BJ (cell line): ENCODE data around the gene PIF1. TPM values are rescaled to one million over a fixed set of nuclear protein-coding genes. Genes with fewer than 3 reads are reported as not detected.
"Not testable (repeated sequence)": the region's sequence is repeated elsewhere in the genome, so short reads cannot be mapped to it uniquely, and the experiment has no call there.

Experiments used
- CTCF ChIA-PET: fragments of 350-600 bp; formaldehyde crosslinking; extraction: SDS; loops from one replicate; lab custom pipeline; 2021; ENCODE audit warnings: antibody characterized with exemption, inconsistent platforms; lab: Yijun Ruan, JAX
- POLR2A ChIA-PET: fragments of 300-600 bp; sonication (Branson Sonifier 250); formaldehyde crosslinking; extraction: SDS; loops from one replicate; lab custom pipeline; 2021; ENCODE audit warnings: antibody characterized with exemption; lab: Charles Lee
- DNase-seq: peaks from one replicate; pipeline ENCODE4 v3.0.0-alpha.2; 2011; ENCODE audit warnings: low read depth
- H3K27me3 ChIP-seq: 2 replicates; pipeline ENCODE4 v1.6.0; 2011; ENCODE audit warnings: low read length; ENCODE audit not compliant: control insufficient read depth, insufficient read depth
- H3K36me3 ChIP-seq: 2 replicates; pipeline ENCODE4 v1.5.1; 2011; ENCODE audit warnings: low read length; ENCODE audit not compliant: control insufficient read depth, insufficient read depth
- H3K4me3 ChIP-seq: 2 replicates; pipeline ENCODE4 v1.5.1; 2011; ENCODE audit warnings: low read depth, mild to moderate bottlenecking, control low read depth, low read length
- polyA plus RNA-seq: library from polyadenylated mRNA; depleted of rRNA; stranded (reverse); fragments of >200 nt; gene quantifications from 2 replicates; pipeline ENCODE4 v1.2.3, GENCODE V29; 2011
- TF ChIP-seq, protein P1 (sequence below): IDR thresholded peaks from 2 replicates; pipeline ENCODE4 v1.5.1; 2011; ENCODE audit warnings: low read depth, mild to moderate bottlenecking, control low read depth, inconsistent platforms, low read length, moderate library complexity; ENCODE audit not compliant: insufficient read depth

PIF1 gene
- polyA plus RNA-seq, 1 experiment = 10.8 TPM

GRCh38 chr15:64807051-64807749 lies 18.2 kb downstream of the PIF1 start:
- TF ChIP-seq, protein P1, sequence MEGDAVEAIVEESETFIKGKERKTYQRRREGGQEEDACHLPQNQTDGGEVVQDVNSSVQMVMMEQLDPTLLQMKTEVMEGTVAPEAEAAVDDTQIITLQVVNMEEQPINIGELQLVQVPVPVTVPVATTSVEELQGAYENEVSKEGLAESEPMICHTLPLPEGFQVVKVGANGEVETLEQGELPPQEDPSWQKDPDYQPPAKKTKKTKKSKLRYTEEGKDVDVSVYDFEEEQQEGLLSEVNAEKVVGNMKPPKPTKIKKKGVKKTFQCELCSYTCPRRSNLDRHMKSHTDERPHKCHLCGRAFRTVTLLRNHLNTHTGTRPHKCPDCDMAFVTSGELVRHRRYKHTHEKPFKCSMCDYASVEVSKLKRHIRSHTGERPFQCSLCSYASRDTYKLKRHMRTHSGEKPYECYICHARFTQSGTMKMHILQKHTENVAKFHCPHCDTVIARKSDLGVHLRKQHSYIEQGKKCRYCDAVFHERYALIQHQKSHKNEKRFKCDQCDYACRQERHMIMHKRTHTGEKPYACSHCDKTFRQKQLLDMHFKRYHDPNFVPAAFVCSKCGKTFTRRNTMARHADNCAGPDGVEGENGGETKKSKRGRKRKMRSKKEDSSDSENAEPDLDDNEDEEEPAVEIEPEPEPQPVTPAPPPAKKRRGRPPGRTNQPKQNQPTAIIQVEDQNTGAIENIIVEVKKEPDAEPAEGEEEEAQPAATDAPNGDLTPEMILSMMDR = no peak
- CTCF ChIA-PET = interaction anchor here (1.9 to 21.1 kb wide), 2 partner anchors 12 to 68 kb away, joined by 8 to 416 read pairs; no protein-coding TSS in a partner anchor
- Histone ChIP-seq H3K27me3 (peaks cover 1% of the 10 kb centered on the region; the same call in 1 of the 2 replicates), H3K4me3 (no peak overlapping the region), H3K36me3 (no peaks in the 10 kb centered on the region)
- no peak for DNase-seq
- POLR2A ChIA-PET = no interaction called here

DNA sequence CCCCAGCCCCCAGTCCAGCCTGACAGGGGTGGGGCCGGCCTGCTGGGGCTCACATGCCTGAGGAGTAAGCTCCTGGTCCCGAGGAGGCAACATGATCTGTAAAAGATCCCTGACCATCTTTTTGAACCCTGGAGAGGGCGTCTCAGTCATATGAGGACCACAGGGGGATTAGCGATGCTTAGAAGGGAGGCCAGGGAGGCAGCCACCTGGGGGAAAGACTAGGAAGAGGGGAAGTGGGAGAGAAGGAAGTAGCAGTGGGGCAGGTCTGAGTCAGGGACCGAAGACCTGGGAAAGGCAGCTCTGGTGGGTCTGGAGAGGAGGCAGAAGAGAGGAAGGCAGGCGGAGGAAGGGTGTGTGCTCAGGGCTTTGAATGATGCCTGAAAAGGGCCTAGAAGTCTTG lies 18.9 kb downstream of the PIF1 start:
- Histone ChIP-seq H3K27me3 (peaks cover 1% of the 10 kb centered on the region; the same call in 1 of the 2 replicates), H3K4me3 (no peak overlapping the region), H3K36me3 (no peaks in the 10 kb centered on the region)
- POLR2A ChIA-PET = no interaction called here
- TF ChIP-seq, protein P1 = no peak
- CTCF ChIA-PET = interaction anchor here (0.6 to 21.1 kb wide), 2 partner anchors 68 to 104 kb away, joined by 3 to 416 read pairs; no protein-coding TSS in a partner anchor
- DNase-seq = no peak

DNA sequence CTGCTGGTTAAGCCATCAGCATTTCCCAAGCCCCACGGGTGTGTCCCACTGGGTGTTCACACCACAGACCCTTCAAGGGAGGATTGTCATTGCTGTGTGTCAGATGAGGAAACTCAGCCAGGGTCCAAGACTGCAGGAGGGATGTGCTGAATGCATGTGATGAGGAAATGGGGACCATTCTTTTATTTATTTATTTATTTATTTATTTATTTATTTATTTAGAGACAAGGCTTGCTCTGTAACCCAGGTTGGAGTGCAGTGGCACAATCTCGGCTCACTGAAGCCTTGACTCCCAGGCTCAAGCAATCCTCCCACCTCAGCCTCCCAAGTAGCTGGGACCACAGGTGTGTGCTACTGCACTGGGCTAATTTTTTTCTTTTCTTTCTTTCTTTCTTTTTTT lies 20.8 kb downstream of the PIF1 start:
- no peak for DNase-seq
- ChIA-PET POLR2A (no interaction called here), CTCF (interaction anchor here (0.7 to 21.1 kb wide), 2 partner anchors 15 to 66 kb away, joined by 3 to 416 read pairs; no protein-coding TSS in a partner anchor)
- TF ChIP-seq, protein P1 = no peak
- H3K36me3 ChIP-seq = no peaks in the 10 kb centered on the region
- H3K4me3 ChIP-seq = no peak overlapping the region
- H3K27me3 ChIP-seq = peaks cover 1% of the 10 kb centered on the region; the same call in 1 of the 2 replicates

GRCh38 chr15:64803526-64803925 lies 21.9 kb downstream of the PIF1 start:
- POLR2A ChIA-PET = no interaction called here

DNA sequence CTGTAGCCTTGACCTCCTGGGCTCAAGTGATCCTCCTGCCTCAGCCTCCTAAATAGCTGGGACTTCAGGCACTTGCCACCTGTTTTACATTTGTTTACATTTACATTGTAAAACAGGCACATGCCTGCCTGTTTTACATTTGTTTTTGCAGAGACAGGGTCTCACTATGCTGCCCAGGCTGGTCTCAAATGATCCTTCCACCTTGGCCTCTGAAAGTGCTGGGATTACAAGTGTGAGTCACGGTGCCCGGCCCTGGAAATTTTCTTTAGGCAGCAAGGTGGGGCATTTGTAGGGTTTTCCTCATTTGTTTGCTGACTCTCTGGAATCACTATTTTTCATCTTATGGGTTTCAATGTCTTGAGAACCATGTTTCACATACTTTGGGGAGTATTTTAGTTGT lies 25.0 kb downstream of the PIF1 start:
- no peak for DNase-seq
- TF ChIP-seq, protein P1 = no peak
- Histone ChIP-seq H3K4me3 (no peak overlapping the region), H3K27me3 (no peaks in the 10 kb centered on the region), H3K36me3 (no peaks in the 10 kb centered on the region)
- ChIA-PET CTCF (interaction anchor here (1.6 to 21.1 kb wide), 3 partner anchors 9 to 62 kb away, joined by 3 to 416 read pairs (median 19); no protein-coding TSS in a partner anchor), POLR2A (no interaction called here)

More at GRCh38 chr15:64803526-64803925, 21.9 kb downstream of the PIF1 start:
- H3K27me3 ChIP-seq = peaks cover 1% of the 10 kb centered on the region; the same call in 1 of the 2 replicates
- CTCF ChIA-PET = interaction anchor here (2.1 to 21.1 kb wide), 2 partner anchors 8 to 65 kb away, joined by 5 to 416 read pairs; no protein-coding TSS in a partner anchor
- no peak for DNase-seq
- no peak overlapping the region for H3K4me3 ChIP-seq
- TF ChIP-seq, protein P1 = no peak
- H3K36me3 ChIP-seq = no peaks in the 10 kb centered on the region

DNA sequence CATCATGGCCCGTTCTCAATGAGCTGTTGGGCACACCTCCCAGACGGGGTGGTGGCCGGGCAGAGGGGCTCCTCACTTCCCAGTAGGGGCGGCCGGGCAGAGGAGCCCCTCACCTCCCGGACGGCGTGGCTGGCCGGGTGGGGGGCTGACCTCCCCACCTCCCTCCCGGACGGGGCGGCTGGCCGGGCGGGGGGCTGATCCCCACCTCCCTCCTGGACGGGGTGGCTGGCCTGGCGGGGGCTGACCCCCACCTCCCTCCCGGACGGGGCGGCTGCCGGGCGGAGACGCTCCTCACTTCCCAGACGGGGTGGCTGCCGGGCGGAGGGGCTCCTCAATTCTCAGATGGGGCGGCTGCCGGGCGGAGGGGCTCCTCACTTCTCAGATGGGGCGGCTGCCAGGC lies 26.5 kb downstream of the PIF1 start:
- DNase-seq, H3K36me3 ChIP-seq, H3K4me3 ChIP-seq, POLR2A ChIA-PET, H3K27me3 ChIP-seq, CTCF ChIA-PET: not testable (repeated sequence)

GRCh38 chr15:64795921-64796320 lies 29.5 kb downstream of the PIF1 start:
- POLR2A ChIA-PET, DNase-seq, H3K4me3 ChIP-seq, H3K27me3 ChIP-seq, H3K36me3 ChIP-seq: not testable (repeated sequence)
- CTCF ChIA-PET = interaction anchor here (0.6 to 1.5 kb wide), 2 partner anchors 13 to 18 kb away, joined by 3 to 5 read pairs; no protein-coding TSS in a partner anchor
